Measurements from ENCODE around the gene DOCK10. TPM values are rescaled to one million over a fixed set of nuclear protein-coding genes. Genes with fewer than 3 reads are reported as not detected.

DOCK10 gene
- total RNA-seq, 1 experiment from 2014 or later, result 2.9 TPM

DNA sequence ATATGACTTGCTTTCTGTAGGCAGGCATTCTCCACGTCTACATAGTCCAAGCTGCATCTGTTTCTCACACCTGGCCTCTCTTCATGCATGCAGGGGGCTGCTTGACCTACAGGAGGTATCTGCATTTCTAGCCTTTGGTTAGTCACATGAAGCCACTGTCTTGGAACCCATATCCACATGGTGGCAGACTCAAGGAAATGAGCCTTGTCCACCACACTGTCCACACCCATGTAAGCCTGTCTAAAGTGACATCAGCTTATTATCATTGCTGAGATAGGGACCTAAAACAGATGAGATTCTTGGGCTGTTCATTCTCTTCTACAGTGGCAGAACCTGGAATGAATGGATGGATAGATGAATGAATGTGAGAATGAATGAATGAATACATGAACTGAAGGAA is 160.4 kb downstream of the DOCK10 start:
- ATAC-seq (no peak), DNase-seq (ENCODE audit: low spot score) (no peak)
- Mint-ChIP-seq H3K27ac (no peak overlapping the region), H3K4me1 (no peaks in the 10 kb centered on the region), H3K9me3 (no peaks in the 10 kb centered on the region), H3K36me3 (no peaks in the 10 kb centered on the region), H3K27me3 (ENCODE audit: low read depth) (no peaks in the 10 kb centered on the region), H3K4me3 (no peak overlapping the region)
- ChIA-PET CTCF (no interaction called here), POLR2A (no interaction called here)
- TF ChIP-seq NFATC4 (CRISPR knock-in tag; IDR thresholded peaks at IDR 0.05), result no peak
- TF ChIP-seq SMAD3 (CRISPR knock-in tag; IDR thresholded peaks at IDR 0.05; ENCODE audit: borderline replicate concordance), result no peak
- no peak for TF ChIP-seq ZNF121 (CRISPR knock-in tag; IDR thresholded peaks at IDR 0.05)
- TF ChIP-seq, protein P1, sequence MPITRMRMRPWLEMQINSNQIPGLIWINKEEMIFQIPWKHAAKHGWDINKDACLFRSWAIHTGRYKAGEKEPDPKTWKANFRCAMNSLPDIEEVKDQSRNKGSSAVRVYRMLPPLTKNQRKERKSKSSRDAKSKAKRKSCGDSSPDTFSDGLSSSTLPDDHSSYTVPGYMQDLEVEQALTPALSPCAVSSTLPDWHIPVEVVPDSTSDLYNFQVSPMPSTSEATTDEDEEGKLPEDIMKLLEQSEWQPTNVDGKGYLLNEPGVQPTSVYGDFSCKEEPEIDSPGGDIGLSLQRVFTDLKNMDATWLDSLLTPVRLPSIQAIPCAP (CRISPR knock-in tag; IDR thresholded peaks at IDR 0.05), result no peak
- no peak for TF ChIP-seq PRRX2 (CRISPR knock-in tag; IDR thresholded peaks at IDR 0.05)
- TF ChIP-seq EMX1 (CRISPR knock-in tag; IDR thresholded peaks at IDR 0.05), result no peak
- no peak for TF ChIP-seq ZNF263 (CRISPR knock-in tag; IDR thresholded peaks at IDR 0.05; ENCODE audit: low read depth)
- TF ChIP-seq, protein P2, sequence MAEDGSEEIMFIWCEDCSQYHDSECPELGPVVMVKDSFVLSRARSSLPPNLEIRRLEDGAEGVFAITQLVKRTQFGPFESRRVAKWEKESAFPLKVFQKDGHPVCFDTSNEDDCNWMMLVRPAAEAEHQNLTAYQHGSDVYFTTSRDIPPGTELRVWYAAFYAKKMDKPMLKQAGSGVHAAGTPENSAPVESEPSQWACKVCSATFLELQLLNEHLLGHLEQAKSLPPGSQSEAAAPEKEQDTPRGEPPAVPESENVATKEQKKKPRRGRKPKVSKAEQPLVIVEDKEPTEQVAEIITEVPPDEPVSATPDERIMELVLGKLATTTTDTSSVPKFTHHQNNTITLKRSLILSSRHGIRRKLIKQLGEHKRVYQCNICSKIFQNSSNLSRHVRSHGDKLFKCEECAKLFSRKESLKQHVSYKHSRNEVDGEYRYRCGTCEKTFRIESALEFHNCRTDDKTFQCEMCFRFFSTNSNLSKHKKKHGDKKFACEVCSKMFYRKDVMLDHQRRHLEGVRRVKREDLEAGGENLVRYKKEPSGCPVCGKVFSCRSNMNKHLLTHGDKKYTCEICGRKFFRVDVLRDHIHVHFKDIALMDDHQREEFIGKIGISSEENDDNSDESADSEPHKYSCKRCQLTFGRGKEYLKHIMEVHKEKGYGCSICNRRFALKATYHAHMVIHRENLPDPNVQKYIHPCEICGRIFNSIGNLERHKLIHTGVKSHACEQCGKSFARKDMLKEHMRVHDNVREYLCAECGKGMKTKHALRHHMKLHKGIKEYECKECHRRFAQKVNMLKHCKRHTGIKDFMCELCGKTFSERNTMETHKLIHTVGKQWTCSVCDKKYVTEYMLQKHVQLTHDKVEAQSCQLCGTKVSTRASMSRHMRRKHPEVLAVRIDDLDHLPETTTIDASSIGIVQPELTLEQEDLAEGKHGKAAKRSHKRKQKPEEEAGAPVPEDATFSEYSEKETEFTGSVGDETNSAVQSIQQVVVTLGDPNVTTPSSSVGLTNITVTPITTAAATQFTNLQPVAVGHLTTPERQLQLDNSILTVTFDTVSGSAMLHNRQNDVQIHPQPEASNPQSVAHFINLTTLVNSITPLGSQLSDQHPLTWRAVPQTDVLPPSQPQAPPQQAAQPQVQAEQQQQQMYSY (CRISPR knock-in tag; IDR thresholded peaks at IDR 0.05), result no peak
- TF ChIP-seq ATF1 (CRISPR knock-in tag; IDR thresholded peaks at IDR 0.05), result no peak
- no peak for TF ChIP-seq NFYB (CRISPR knock-in tag; conservative IDR thresholded peaks at IDR 0.05; ENCODE audit: low read depth)
- no peak for TF ChIP-seq RELA (CRISPR knock-in tag; IDR thresholded peaks at IDR 0.05; ENCODE audit: borderline replicate concordance)
- no peak for TF ChIP-seq STAT6 (CRISPR knock-in tag; conservative IDR thresholded peaks at IDR 0.05; ENCODE audit: low read depth)
- TF ChIP-seq CBFB (CRISPR knock-in tag; IDR thresholded peaks at IDR 0.05; ENCODE audit: low read depth), result no peak
- TF ChIP-seq NR2C2 (CRISPR knock-in tag; IDR thresholded peaks at IDR 0.05), result no peak
- TF ChIP-seq, protein P3, sequence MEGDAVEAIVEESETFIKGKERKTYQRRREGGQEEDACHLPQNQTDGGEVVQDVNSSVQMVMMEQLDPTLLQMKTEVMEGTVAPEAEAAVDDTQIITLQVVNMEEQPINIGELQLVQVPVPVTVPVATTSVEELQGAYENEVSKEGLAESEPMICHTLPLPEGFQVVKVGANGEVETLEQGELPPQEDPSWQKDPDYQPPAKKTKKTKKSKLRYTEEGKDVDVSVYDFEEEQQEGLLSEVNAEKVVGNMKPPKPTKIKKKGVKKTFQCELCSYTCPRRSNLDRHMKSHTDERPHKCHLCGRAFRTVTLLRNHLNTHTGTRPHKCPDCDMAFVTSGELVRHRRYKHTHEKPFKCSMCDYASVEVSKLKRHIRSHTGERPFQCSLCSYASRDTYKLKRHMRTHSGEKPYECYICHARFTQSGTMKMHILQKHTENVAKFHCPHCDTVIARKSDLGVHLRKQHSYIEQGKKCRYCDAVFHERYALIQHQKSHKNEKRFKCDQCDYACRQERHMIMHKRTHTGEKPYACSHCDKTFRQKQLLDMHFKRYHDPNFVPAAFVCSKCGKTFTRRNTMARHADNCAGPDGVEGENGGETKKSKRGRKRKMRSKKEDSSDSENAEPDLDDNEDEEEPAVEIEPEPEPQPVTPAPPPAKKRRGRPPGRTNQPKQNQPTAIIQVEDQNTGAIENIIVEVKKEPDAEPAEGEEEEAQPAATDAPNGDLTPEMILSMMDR (IDR thresholded peaks at IDR 0.05), result no peak
- no peak for TF ChIP-seq OVOL2 (CRISPR knock-in tag; IDR thresholded peaks at IDR 0.05; ENCODE audit: borderline replicate concordance)
- no peak for TF ChIP-seq ZNF232 (CRISPR knock-in tag; IDR thresholded peaks at IDR 0.05)

DNA sequence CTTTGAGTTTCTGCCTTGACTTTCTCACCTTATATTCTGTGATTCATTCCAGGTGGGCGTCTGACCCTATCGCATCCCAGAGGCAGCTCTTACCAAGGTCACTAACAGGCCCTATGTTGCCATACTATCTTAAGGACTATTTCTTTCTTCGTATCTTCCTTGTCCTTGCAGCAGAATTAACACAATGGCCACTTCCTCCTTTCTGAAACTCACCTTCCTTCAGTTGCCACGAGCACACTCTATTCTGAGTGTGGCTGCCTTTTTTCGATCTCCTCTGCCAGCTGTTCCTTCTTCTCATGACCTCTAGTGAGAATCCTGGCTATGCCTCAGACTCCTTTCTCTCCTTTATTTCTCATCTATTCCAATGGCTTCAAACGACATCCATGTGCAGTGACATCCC is 165.7 kb downstream of the DOCK10 start:
- CTCF ChIA-PET, result no interaction called here
- Mint-ChIP-seq H3K27ac (no peak overlapping the region), H3K4me1 (no peaks in the 10 kb centered on the region), H3K27me3 (ENCODE audit: low read depth) (no peaks in the 10 kb centered on the region), H3K9me3 (no peaks in the 10 kb centered on the region), H3K4me3 (no peak overlapping the region), H3K36me3 (no peaks in the 10 kb centered on the region)
- no peak for DNase-seq (ENCODE audit: low spot score)
- ATAC-seq, result no peak
- TF ChIP-seq ZNF671 (CRISPR knock-in tag; IDR thresholded peaks at IDR 0.05), result no peak
- no peak for TF ChIP-seq NFE2L1 (CRISPR knock-in tag; IDR thresholded peaks at IDR 0.05)
- no peak for TF ChIP-seq ELF4 (CRISPR knock-in tag; IDR thresholded peaks at IDR 0.05; ENCODE audit: low read depth)
- TF ChIP-seq, protein P4, sequence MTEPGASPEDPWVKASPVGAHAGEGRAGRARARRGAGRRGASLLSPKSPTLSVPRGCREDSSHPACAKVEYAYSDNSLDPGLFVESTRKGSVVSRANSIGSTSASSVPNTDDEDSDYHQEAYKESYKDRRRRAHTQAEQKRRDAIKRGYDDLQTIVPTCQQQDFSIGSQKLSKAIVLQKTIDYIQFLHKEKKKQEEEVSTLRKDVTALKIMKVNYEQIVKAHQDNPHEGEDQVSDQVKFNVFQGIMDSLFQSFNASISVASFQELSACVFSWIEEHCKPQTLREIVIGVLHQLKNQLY (CRISPR knock-in tag; IDR thresholded peaks at IDR 0.05), result no peak
- no peak for TF ChIP-seq ZBTB21 (CRISPR knock-in tag; IDR thresholded peaks at IDR 0.05; ENCODE audit: borderline replicate concordance)
- POLR2A ChIA-PET, result no interaction called here
